Calu3 (cell line): ENCODE data around the gene TRIM9. TPM values are rescaled to one million over a fixed set of nuclear protein-coding genes. Genes with fewer than 3 reads are reported as not detected.

ENCODE experiments used
- BruUV-seq: library from RNA; stranded (reverse); fragments of 400-500 nt; replicated peaks from 2 replicates; lab custom pipeline; 2021; lab: Mats Ljungman, UMichigan
- CTCF ChIA-PET: fragments of 300-600 bp; sonication (Branson Sonifier 250); formaldehyde crosslinking; loops from one replicate; lab custom pipeline; 2022; ENCODE audit warnings: antibody characterized with exemption; lab: Charles Lee
- DNase-seq: peaks from one replicate; pipeline ENCODE4 v3.0.0; 2022
- H3K27ac Mint-ChIP-seq: one replicate; pipeline ENCODE4 v1.8.0; 2022; ENCODE audit warnings: mixed read lengths; ENCODE audit not compliant: unreplicated experiment
- H3K27me3 Mint-ChIP-seq: one replicate; pipeline ENCODE4 v1.8.0; 2022; ENCODE audit warnings: mixed read lengths; ENCODE audit not compliant: unreplicated experiment
- H3K36me3 Mint-ChIP-seq: one replicate; pipeline ENCODE4 v1.8.0; 2022; ENCODE audit warnings: mild to moderate bottlenecking, moderate library complexity, mixed read lengths; ENCODE audit not compliant: insufficient read depth, unreplicated experiment
- H3K4me1 Mint-ChIP-seq: one replicate; pipeline ENCODE4 v1.8.0; 2022; ENCODE audit warnings: mild to moderate bottlenecking, low read depth, mixed read lengths; ENCODE audit not compliant: unreplicated experiment
- H3K4me3 Mint-ChIP-seq: one replicate; pipeline ENCODE4 v1.8.0; 2022; ENCODE audit warnings: mild to moderate bottlenecking, low read depth, moderate library complexity, mixed read lengths; ENCODE audit not compliant: unreplicated experiment
- H3K9me3 Mint-ChIP-seq: one replicate; pipeline ENCODE4 v1.8.0; 2022; ENCODE audit warnings: low read depth, mixed read lengths; ENCODE audit not compliant: unreplicated experiment
- CTCF ChIP-seq: fragments of 200-600 bp; IDR thresholded peaks from one replicate; pipeline ENCODE4 v1.8.0; 2022; ENCODE audit warnings: antibody characterized with exemption; ENCODE audit not compliant: unreplicated experiment
- intact Hi-C: fragments of 100-400 bp; cut with micrococcal nuclease; formaldehyde crosslinking; loops from one replicate; pipeline ENCODE4 v1.10.0; 2022; ENCODE audit not compliant: unreplicated experiment
- total RNA-seq: library from RNA; stranded (reverse); gene quantifications from 2 replicates; pipeline ENCODE4 v1.2.3, GENCODE V29; 2022

TRIM9 gene
- total RNA-seq, 1 experiment from 2014 or later, result 1.6 TPM

GRCh38 chr14:51024377-51024776 lies 70.5 kb downstream of the TRIM9 start:
- Mint-ChIP-seq H3K36me3 (peaks cover 5% of the 10 kb centered on the region), H3K27ac (no peak overlapping the region), H3K4me3 (no peak overlapping the region), H3K27me3 (no peaks in the 10 kb centered on the region), H3K9me3 (peaks cover 2% of the 10 kb centered on the region), H3K4me1 (peaks cover 8% of the 10 kb centered on the region)
- intact Hi-C loops, result no loop called here
- TF ChIP-seq CTCF, result no peak
- DNase-seq, result no peak
- CTCF ChIA-PET, result interaction anchor here (0.6 kb wide), 1 partner anchor 60 kb away, joined by 4 read pairs; no protein-coding TSS in a partner anchor
- BruUV-seq, result no TSS peak

GRCh38 chr14:51023964-51024363 lies 70.9 kb downstream of the TRIM9 start:
- Mint-ChIP-seq H3K27me3 (no peaks in the 10 kb centered on the region), H3K36me3 (peaks cover 5% of the 10 kb centered on the region), H3K9me3 (peaks cover 2% of the 10 kb centered on the region), H3K4me1 (peaks cover 8% of the 10 kb centered on the region), H3K4me3 (no peak overlapping the region), H3K27ac (no peak overlapping the region)
- CTCF ChIA-PET, result no interaction called here
- intact Hi-C loops, result no loop called here
- BruUV-seq, result no TSS peak
- TF ChIP-seq CTCF, result no peak
- no peak for DNase-seq

- Mint-ChIP-seq H3K27ac (no peak overlapping the region), H3K4me1 (peaks cover 8% of the 10 kb centered on the region), H3K4me3 (no peak overlapping the region), H3K27me3 (no peaks in the 10 kb centered on the region), H3K36me3 (peaks cover 5% of the 10 kb centered on the region), H3K9me3 (peaks cover 2% of the 10 kb centered on the region)
- intact Hi-C loops, result no loop called here
- no peak for DNase-seq
- CTCF ChIA-PET, result interaction anchor here (0.6 kb wide), 1 partner anchor 7 kb away, joined by 3 read pairs; no protein-coding TSS in a partner anchor
- TF ChIP-seq CTCF, result no peak
- BruUV-seq, result no TSS peak
Measured at GRCh38 chr14:51022769-51023168, 72.1 kb downstream of the TRIM9 start.

- H3K4me3 Mint-ChIP-seq, result no peak overlapping the region
- no TSS peak for BruUV-seq
- CTCF ChIA-PET, result no interaction called here
- H3K27ac Mint-ChIP-seq, result no peak overlapping the region
- H3K9me3 Mint-ChIP-seq, result peaks cover 2% of the 10 kb centered on the region
- peaks cover 8% of the 10 kb centered on the region for H3K4me1 Mint-ChIP-seq
- intact Hi-C loops, result no loop called here
- H3K27me3 Mint-ChIP-seq, result no peaks in the 10 kb centered on the region
- no peak for TF ChIP-seq CTCF
- DNase-seq, result no peak
- peaks cover 5% of the 10 kb centered on the region for H3K36me3 Mint-ChIP-seq
Measured at GRCh38 chr14:51020024-51020710, 74.7 kb downstream of the TRIM9 start.
